GM12878 (cell line): Measurements from ENCODE around the gene FBXO7.
A peak's percentile ranks its signal among the peaks of the same experiment; 100 is the strongest.

ENCODE experiments used
- BCLAF1 ChIP-seq: fragments of 450-650 bp; IDR thresholded peaks from 2 replicates; pipeline ENCODE4 v1.6.1; 2017; ENCODE audit warnings: antibody characterized with exemption, mild to moderate bottlenecking, moderate library complexity
- CBX3 ChIP-seq: fragments of 200-600 bp; sonication (generic); IDR thresholded peaks from 2 replicates; pipeline ENCODE4 v1.6.1; 2016; ENCODE audit warnings: low read depth, borderline replicate concordance
- CTCF ChIP-seq, 3 experiments: IDR thresholded peaks in 2 of 3; conservative IDR thresholded peaks in 1 of 3; 2 replicates each; pipeline ENCODE4 v1.5.1; 2011; ENCODE audit warnings: low read depth in 3 of 3, low read length in 3 of 3, mild to moderate bottlenecking in 3 of 3, control low read depth in 2 of 3, moderate library complexity in 2 of 3, inconsistent platforms in 1 of 3, mixed read lengths in 1 of 3; ENCODE audit not compliant: control insufficient read depth in 2 of 3, insufficient read depth in 1 of 3; ENCODE audit errors: extremely low read depth in 1 of 3
- EZH2 ChIP-seq: IDR thresholded peaks from 2 replicates; pipeline ENCODE4 v1.6.1; 2012; ENCODE audit warnings: low read depth, mild to moderate bottlenecking, control low read depth, inconsistent platforms, low read length, borderline replicate concordance; ENCODE audit not compliant: control insufficient read depth
- GABPA ChIP-seq: IDR thresholded peaks from 2 replicates; pipeline ENCODE4 v1.6.1; 2014; ENCODE audit warnings: antibody characterized with exemption, low read depth, mild to moderate bottlenecking, inconsistent platforms
- NFXL1 ChIP-seq: fragments of 450-650 bp; IDR thresholded peaks from 2 replicates; pipeline ENCODE4 v1.6.1; 2017; ENCODE audit warnings: antibody characterized with exemption, mild to moderate bottlenecking, borderline replicate concordance
- POLR2AphosphoS5 ChIP-seq: IDR thresholded peaks from 2 replicates; pipeline ENCODE4 v1.6.1; 2011; ENCODE audit warnings: mild to moderate bottlenecking, low read length, inconsistent platforms
- RAD21 ChIP-seq: IDR thresholded peaks from 2 replicates; pipeline ENCODE4 v1.6.1; 2011; ENCODE audit warnings: mild to moderate bottlenecking, low read depth, low read length, moderate library complexity; ENCODE audit not compliant: insufficient read depth
- TAF1 ChIP-seq: IDR thresholded peaks from 2 replicates; pipeline ENCODE4 v1.6.1; 2011; ENCODE audit warnings: mild to moderate bottlenecking, low read depth, low read length, borderline replicate concordance
- TCF12 ChIP-seq: IDR thresholded peaks from 2 replicates; pipeline ENCODE4 v1.6.1; 2011; ENCODE audit warnings: low read depth, mild to moderate bottlenecking, low read length
- ZSCAN29 ChIP-seq: fragments of 450-650 bp; IDR thresholded peaks from 2 replicates; pipeline ENCODE4 v1.6.1; 2017; ENCODE audit warnings: mild to moderate bottlenecking, moderate library complexity

- TF ChIP-seq GABPA: peak; percentile 20; the same call in 1 of the 2 replicates
- TF ChIP-seq ZSCAN29: no peak
- no peak for TF ChIP-seq BCLAF1
- no peak for TF ChIP-seq NFXL1
- no peak for TF ChIP-seq CBX3
- no peak for TF ChIP-seq POLR2AphosphoS5
- no peak for TF ChIP-seq EZH2
- no peak for TF ChIP-seq TCF12
- no peak for TF ChIP-seq TAF1
- TF ChIP-seq RAD21: no peak
- no peak for TF ChIP-seq CTCF (IDR thresholded peaks at IDR 0.05 in 2 of 3, conservative IDR thresholded peaks at IDR 0.05 in 1 of 3; ENCODE audit: control insufficient read depth in 2 of 3, extremely low read depth in 1 of 3, insufficient read depth in 1 of 3, low read depth in 3 of 3, low read length in 3 of 3)
These were observed 928 bp downstream of the FBXO7 start for GRCh38 chr22:32475468-32476010.
